ENCODE results near the gene TSPAN18. TPM values are rescaled to one million over a fixed set of nuclear protein-coding genes. Genes with fewer than 3 reads are reported as not detected.

The TSPAN18 gene
- total RNA-seq, 4 donors from 2014 or later, result 6.7 to 13.1 (median 7.9) TPM

DNA sequence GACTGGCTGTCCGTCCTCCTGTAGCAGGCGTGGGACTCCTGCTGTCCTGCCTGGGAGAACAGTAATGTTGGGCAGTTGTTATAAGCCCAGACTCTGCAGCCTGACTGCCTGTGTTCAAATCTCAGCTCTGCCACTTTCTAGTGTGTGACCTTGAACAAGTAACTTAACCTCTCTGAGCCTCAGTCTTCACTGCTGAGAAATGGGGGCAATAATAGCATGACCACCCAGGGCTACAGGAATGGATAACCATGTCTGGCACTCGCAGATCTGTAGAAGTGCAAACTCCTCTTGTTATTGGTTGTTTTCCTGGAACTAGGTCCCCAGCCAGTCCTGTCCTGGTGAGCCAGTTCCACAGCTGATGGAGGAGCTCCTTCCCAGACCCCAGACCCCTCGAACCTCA lies 154.2 kb downstream of the TSPAN18 start:
- no peak for DNase-seq (ENCODE audit: low spot score in 2 of 2)
- 92 to 98% methylated on average over 2 to 4 of the region's 4 CpGs for WGBS, 2 donors
- Histone ChIP-seq H3K27ac (no peak overlapping the region), H3K4me1 (peaks cover 0 to 11% (median 0%) of the 10 kb centered on the region in 4 donors), H3K4me3 (no peak overlapping the region), H3K9me3 (no peaks in the 10 kb centered on the region), H3K27me3 (no peaks in the 10 kb centered on the region), H3K36me3 (no peaks in the 10 kb centered on the region)
- TF ChIP-seq CTCF (IDR thresholded peaks at IDR 0.05) (no peak), POLR2A (IDR thresholded peaks at IDR 0.05) (no peak), EP300 (IDR thresholded peaks at IDR 0.05) (no peak)

GRCh38 chr11:44883277-44883676 lies 156.5 kb downstream of the TSPAN18 start:
- no peak overlapping the region for H3K4me3 ChIP-seq
- no peak for TF ChIP-seq CTCF (IDR thresholded peaks at IDR 0.05)
- TF ChIP-seq EP300 (IDR thresholded peaks at IDR 0.05), result no peak
- no peak for TF ChIP-seq POLR2A (IDR thresholded peaks at IDR 0.05)
- H3K9me3 ChIP-seq, result no peaks in the 10 kb centered on the region
- DNase-seq (ENCODE audit: low spot score in 2 of 2), result no peak
- H3K27me3 ChIP-seq, result no peaks in the 10 kb centered on the region
- H3K27ac ChIP-seq, result no peak overlapping the region
- no peaks in the 10 kb centered on the region for H3K36me3 ChIP-seq
- peaks cover 0 to 15% (median 0%) of the 10 kb centered on the region in 4 donors for H3K4me1 ChIP-seq
- 72 to 84% methylated on average over 6 of the region's 6 CpGs for WGBS, 2 donors

DNA sequence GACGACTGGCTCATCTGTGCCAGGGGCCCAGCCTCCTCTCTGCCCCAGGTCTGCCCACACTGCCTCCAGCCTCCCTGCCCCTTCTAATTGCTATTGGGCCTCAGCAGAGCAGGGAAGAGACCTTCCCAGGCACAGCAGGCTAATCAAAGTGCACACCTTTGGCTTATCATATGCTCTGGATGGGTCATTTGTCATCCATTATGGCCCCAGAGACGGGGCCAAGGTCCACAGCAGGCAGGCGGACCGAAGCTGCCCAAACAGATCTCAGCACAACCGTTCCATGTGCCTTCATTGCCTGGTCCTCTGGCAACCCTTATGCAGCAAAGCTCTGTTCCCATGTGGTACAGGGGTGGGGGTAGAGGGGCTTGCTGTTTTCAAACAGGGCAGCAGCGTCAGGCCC lies 157.3 kb downstream of the TSPAN18 start:
- no peak for TF ChIP-seq EP300 (IDR thresholded peaks at IDR 0.05)
- no peak for TF ChIP-seq POLR2A (IDR thresholded peaks at IDR 0.05)
- TF ChIP-seq CTCF (IDR thresholded peaks at IDR 0.05), result no peak
- no peaks in the 10 kb centered on the region for H3K9me3 ChIP-seq
- 88 to 89% methylated on average over 6 of the region's 6 CpGs for WGBS, 2 donors
- no peaks in the 10 kb centered on the region for H3K36me3 ChIP-seq
- H3K27ac ChIP-seq, result no peak overlapping the region
- peaks cover 0 to 14% (median 0%) of the 10 kb centered on the region in 4 donors for H3K4me1 ChIP-seq
- no peaks in the 10 kb centered on the region for H3K27me3 ChIP-seq
- H3K4me3 ChIP-seq, result no peak overlapping the region
- no peak for DNase-seq (ENCODE audit: low spot score in 2 of 2)

DNA sequence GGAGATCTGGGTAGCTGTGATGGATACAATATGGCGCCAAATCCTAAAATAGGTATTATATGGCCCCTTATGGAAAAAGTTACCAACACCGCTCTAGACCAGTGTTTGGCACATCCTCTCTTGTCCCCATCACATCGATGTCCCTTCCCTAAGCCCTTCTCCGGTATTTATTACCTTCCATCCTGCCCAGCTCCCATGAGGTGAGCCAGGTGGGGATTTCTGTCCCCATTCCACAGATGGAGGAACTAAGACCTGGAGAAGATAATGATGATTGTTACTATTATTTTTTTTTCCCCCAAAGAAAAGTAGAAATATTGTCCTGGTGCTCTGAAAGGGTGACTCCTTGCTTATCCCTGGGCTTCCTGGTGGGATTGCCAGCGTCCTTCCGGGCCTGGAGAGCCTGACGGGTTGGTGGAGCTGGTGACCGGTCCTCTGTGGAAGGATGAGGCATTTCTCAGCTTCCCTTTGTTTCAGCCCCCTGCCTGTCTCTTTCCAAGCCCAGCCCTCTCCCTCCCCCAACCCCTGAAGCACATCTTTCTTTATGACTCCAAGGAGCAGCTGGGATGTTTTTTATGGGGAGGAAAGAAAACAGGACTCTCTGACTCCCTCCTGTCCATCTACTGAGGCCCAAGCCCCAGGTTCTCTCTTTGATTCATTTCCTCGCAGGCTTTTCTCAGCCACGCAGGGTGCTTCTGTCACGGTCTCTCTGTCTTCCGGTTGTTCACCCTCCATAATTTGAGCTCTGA lies 158.5 kb downstream of the TSPAN18 start:
- Histone ChIP-seq H3K27ac (no peak overlapping the region), H3K36me3 (no peaks in the 10 kb centered on the region), H3K9me3 (no peaks in the 10 kb centered on the region), H3K4me3 (no peak overlapping the region), H3K27me3 (no peaks in the 10 kb centered on the region), H3K4me1 (peaks cover 0 to 14% (median 0%) of the 10 kb centered on the region in 4 donors)
- WGBS, 2 donors, result 82 to 83% methylated on average over 12 of the region's 12 CpGs
- no peak for TF ChIP-seq EP300 (IDR thresholded peaks at IDR 0.05)
- no peak for TF ChIP-seq POLR2A (IDR thresholded peaks at IDR 0.05)
- no peak for TF ChIP-seq CTCF (IDR thresholded peaks at IDR 0.05)
- DNase-seq (ENCODE audit: low spot score in 2 of 2), result no peak

DNA sequence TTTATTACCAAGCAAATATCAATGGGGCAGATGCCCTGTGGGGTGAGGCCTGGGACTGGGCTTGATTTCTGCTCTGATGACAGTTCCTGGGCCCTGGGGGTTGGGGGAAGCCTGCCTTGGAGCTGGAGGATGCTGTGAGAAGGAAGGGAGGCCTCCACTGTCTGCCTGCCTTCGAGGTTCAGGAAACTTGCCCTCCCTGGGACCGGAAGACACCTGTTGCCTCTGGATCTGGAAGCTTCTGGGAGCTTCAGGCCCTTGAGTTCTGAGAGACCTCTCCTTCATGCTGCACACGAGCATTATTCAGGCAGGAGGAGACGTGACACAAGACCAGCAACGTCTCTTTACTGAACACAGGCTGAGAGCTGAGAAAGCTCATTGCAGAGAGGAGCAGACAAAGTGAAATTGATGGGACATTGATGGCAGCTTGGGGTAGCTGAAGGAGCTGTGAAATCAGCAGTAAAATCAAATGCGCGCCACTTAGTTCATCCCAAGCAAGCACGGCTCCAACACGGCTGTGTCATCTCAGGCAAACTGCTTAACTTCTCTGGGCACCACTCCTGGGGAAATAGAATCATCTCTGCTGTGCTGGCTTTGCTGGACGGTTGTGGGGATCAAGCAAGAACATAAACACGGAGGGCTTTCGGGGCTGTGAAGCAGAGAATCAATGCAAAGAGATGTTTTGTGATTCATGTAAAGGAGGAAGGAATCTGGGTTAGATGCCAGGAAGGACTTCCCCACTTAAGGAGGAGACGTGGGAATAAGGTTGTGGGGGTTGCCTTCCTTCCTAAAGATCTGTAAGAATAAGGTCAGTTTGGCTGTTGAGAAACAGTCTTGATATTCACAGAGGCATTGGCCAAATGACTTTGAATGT lies 159.4 kb downstream of the TSPAN18 start:
- peaks cover 0 to 14% (median 0%) of the 10 kb centered on the region in 4 donors for H3K4me1 ChIP-seq
- no peak overlapping the region for H3K27ac ChIP-seq
- no peak overlapping the region for H3K4me3 ChIP-seq
- H3K36me3 ChIP-seq, result no peaks in the 10 kb centered on the region
- no peak for TF ChIP-seq CTCF (IDR thresholded peaks at IDR 0.05)
- no peak for TF ChIP-seq EP300 (IDR thresholded peaks at IDR 0.05)
- TF ChIP-seq POLR2A (IDR thresholded peaks at IDR 0.05), result no peak
- no peak for DNase-seq (ENCODE audit: low spot score in 2 of 2)
- 66 to 72% methylated on average over 13 of the region's 13 CpGs for WGBS, 2 donors
- H3K27me3 ChIP-seq, result no peaks in the 10 kb centered on the region
- no peaks in the 10 kb centered on the region for H3K9me3 ChIP-seq

All from tibial nerve (tissue), 4 donors.